Measurements from ENCODE around the gene CORO2B. TPM values are rescaled to one million over a fixed set of nuclear protein-coding genes. Genes with fewer than 3 reads are reported as not detected.

Gene CORO2B
- total and polyA plus RNA-seq, 8 donors: 0.56 to 7.7 (median 1.7) TPM

- DNase-seq (no peak), FAIRE-seq (no peak), ATAC-seq (no peak)
- TF ChIP-seq CTCF (IDR thresholded peaks at IDR 0.05): no peak
- intact Hi-C loops (cut with DNase I): no loop called here
- Histone ChIP-seq H3K9me3 (no peaks in the 10 kb centered on the region), H3K27me3 (no peaks in the 10 kb centered on the region), H3K4me3 (no peak overlapping the region), H3K4me1 (no peaks in the 10 kb centered on the region), H3K36me3 (no peaks in the 10 kb centered on the region), H3K27ac (no peak overlapping the region)
- 60 to 67% methylated on average over 7 of the region's 7 CpGs for WGBS, 2 donors
Observed at GRCh38 chr15:68537506-68537905, 41.3 kb upstream of the CORO2B start.

GRCh38 chr15:68538311-68538710 is 40.5 kb upstream of the CORO2B start:
- DNase-seq (no peak), ATAC-seq (no peak), FAIRE-seq (no peak)
- intact Hi-C loops (cut with DNase I): no loop called here
- H3K4me3 ChIP-seq: no peak overlapping the region
- 85 to 91% methylated on average over 4 of the region's 4 CpGs for WGBS, 2 donors
- TF ChIP-seq CTCF (IDR thresholded peaks at IDR 0.05): no peak
- no peak overlapping the region for H3K27ac ChIP-seq
- H3K36me3 ChIP-seq: no peaks in the 10 kb centered on the region
- no peaks in the 10 kb centered on the region for H3K9me3 ChIP-seq
- H3K4me1 ChIP-seq: peaks cover 0 to 1% (median 0%) of the 10 kb centered on the region in 3 donors
- no peaks in the 10 kb centered on the region for H3K27me3 ChIP-seq

DNA sequence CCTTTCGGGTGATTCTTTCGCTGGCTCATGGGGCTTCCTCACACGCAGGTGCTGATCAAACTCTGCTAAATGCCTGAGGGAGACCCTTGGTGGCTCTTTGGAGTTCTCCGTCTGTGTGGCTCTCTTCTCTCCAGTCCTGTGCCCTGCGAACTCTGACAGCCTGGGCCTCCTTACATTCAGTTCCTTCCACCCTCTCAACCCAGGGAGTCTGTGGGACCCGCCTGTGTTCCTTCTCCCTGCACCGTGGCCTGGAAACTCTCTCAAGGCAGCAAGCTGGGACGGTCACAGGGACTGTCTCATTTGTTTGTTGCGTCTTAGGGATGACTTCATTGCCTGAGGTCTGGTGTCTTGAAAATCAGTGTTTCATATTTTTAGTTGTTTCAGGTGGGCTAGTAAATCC is 37.0 kb upstream of the CORO2B start:
- ATAC-seq (no peak), DNase-seq (no peak), FAIRE-seq (no peak)
- Histone ChIP-seq H3K36me3 (no peaks in the 10 kb centered on the region), H3K9me3 (no peaks in the 10 kb centered on the region), H3K27ac (no peak overlapping the region), H3K4me1 (peaks cover 0 to 3% (median 0%) of the 10 kb centered on the region in 3 donors), H3K4me3 (no peak overlapping the region), H3K27me3 (no peaks in the 10 kb centered on the region)
- TF ChIP-seq CTCF (IDR thresholded peaks at IDR 0.05): no peak
- intact Hi-C loops (cut with DNase I): no loop called here
- WGBS, 2 donors: 76% methylated on average over 9 of the region's 9 CpGs

- ATAC-seq (no peak), DNase-seq (no peak), FAIRE-seq (no peak)
- Histone ChIP-seq H3K27ac (no peak overlapping the region), H3K9me3 (no peaks in the 10 kb centered on the region), H3K4me3 (no peak overlapping the region), H3K36me3 (no peaks in the 10 kb centered on the region), H3K4me1 (peaks cover 0 to 3% (median 0%) of the 10 kb centered on the region in 3 donors), H3K27me3 (no peaks in the 10 kb centered on the region)
- intact Hi-C loops (cut with DNase I): no loop called here
- no peak for TF ChIP-seq CTCF (IDR thresholded peaks at IDR 0.05)
- WGBS, 2 donors: 45 to 58% methylated on average over 1 of the region's 1 CpG
Observed at GRCh38 chr15:68542348-68542747, 36.4 kb upstream of the CORO2B start.

DNA sequence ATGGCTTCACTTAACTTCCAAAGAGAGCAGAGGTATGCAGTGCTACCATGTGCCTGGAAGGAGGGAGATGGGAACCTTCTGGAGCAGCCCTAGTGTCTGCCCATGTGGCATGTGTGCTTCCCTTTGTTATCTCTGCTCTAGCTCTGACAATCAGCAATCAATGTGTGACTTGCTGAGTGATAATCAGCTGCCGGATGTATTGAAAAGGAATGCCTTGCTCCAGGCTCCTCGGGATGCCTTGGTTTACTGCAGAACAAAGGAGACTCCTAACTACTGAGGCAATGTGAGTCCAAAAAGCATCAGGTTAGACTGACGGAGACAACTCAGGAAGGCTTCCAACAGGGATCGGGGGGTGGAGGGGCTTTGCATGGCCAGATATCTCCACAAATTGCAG is 36.0 kb upstream of the CORO2B start:
- Histone ChIP-seq H3K36me3 (no peaks in the 10 kb centered on the region), H3K4me1 (peaks cover 0 to 3% (median 0%) of the 10 kb centered on the region in 3 donors), H3K27me3 (no peaks in the 10 kb centered on the region), H3K9me3 (no peaks in the 10 kb centered on the region), H3K27ac (no peak overlapping the region), H3K4me3 (no peak overlapping the region)
- DNase-seq (no peak), ATAC-seq (peak in 1 of 4 donors; percentile 15), FAIRE-seq (no peak)
- TF ChIP-seq CTCF (IDR thresholded peaks at IDR 0.05): no peak
- 52 to 57% methylated on average over 4 of the region's 4 CpGs for WGBS, 2 donors
- intact Hi-C loops (cut with DNase I): no loop called here

Data from pancreas (tissue), 10 donors.